Astrocyte (in vitro differentiated cells and primary cell): ENCODE results near the gene ITGB2. TPM values are rescaled to one million over a fixed set of nuclear protein-coding genes. Genes with fewer than 3 reads are reported as not detected.

Experiments used
- DNase-seq: peaks from one replicate; pipeline ENCODE4 v3.0.0-alpha.2; 2010; ENCODE audit warnings: low read depth
- FAIRE-seq: peaks from 2 replicates; lab custom pipeline; 2011; peaks lifted over from hg19 to GRCh38; lab: Jason Lieb, UNC
- H2AFZ ChIP-seq: 2 replicates; pipeline ENCODE4 v1.6.0; 2012; ENCODE audit warnings: low read depth, low read length, inconsistent platforms
- H3K27ac ChIP-seq: 2 replicates; pipeline ENCODE4 v1.5.1; 2011; ENCODE audit warnings: low read depth, low read length, inconsistent platforms
- H3K27me3 ChIP-seq: 2 replicates; pipeline ENCODE4 v1.6.0; 2011; ENCODE audit warnings: low read length, inconsistent platforms; ENCODE audit not compliant: insufficient read depth
- H3K36me3 ChIP-seq: 2 replicates; pipeline ENCODE4 v1.5.1; 2011; ENCODE audit warnings: low read length, inconsistent platforms; ENCODE audit not compliant: insufficient read depth
- H3K4me1 ChIP-seq: 2 replicates; pipeline ENCODE4 v1.5.1; 2011; ENCODE audit warnings: low read length, inconsistent platforms; ENCODE audit not compliant: insufficient read depth
- H3K4me2 ChIP-seq: 2 replicates; pipeline ENCODE4 v1.6.0; 2012; ENCODE audit warnings: low read length, inconsistent platforms
- H3K4me3 ChIP-seq: 2 replicates; pipeline ENCODE4 v1.5.1; 2011; ENCODE audit warnings: low read depth, mild to moderate bottlenecking, low read length, inconsistent platforms; ENCODE audit not compliant: insufficient read depth
- H3K79me2 ChIP-seq: 2 replicates; pipeline ENCODE4 v1.6.0; 2012; ENCODE audit warnings: mild to moderate bottlenecking, low read length, inconsistent platforms; ENCODE audit not compliant: insufficient read depth
- H3K9ac ChIP-seq: 2 replicates; pipeline ENCODE4 v1.6.0; 2012; ENCODE audit warnings: mild to moderate bottlenecking, low read length, inconsistent platforms
- H3K9me3 ChIP-seq: 2 replicates; pipeline ENCODE4 v1.5.1; 2012; ENCODE audit warnings: low read depth, mild to moderate bottlenecking, low read length, inconsistent platforms; ENCODE audit not compliant: insufficient read depth
- H4K20me1 ChIP-seq: 2 replicates; pipeline ENCODE4 v1.6.0; 2012; ENCODE audit warnings: low read length, inconsistent platforms; ENCODE audit not compliant: insufficient read depth
- H3K27ac Mint-ChIP-seq: one replicate; pipeline ENCODE4 v1.8.0; 2021; ENCODE audit warnings: mild to moderate bottlenecking, mixed read lengths; ENCODE audit not compliant: unreplicated experiment
- H3K27me3 Mint-ChIP-seq: one replicate; pipeline ENCODE4 v1.8.0; 2021; ENCODE audit warnings: low read depth, mixed read lengths; ENCODE audit not compliant: unreplicated experiment
- H3K36me3 Mint-ChIP-seq: one replicate; pipeline ENCODE4 v1.8.0; 2021; ENCODE audit warnings: low read depth, mixed read lengths; ENCODE audit not compliant: unreplicated experiment
- H3K4me1 Mint-ChIP-seq: one replicate; pipeline ENCODE4 v1.8.0; 2021; ENCODE audit warnings: low read depth, mixed read lengths; ENCODE audit not compliant: unreplicated experiment
- H3K4me3 Mint-ChIP-seq: one replicate; pipeline ENCODE4 v1.8.0; 2021; ENCODE audit warnings: mild to moderate bottlenecking, moderate library complexity, mixed read lengths; ENCODE audit not compliant: unreplicated experiment
- H3K9me3 Mint-ChIP-seq: one replicate; pipeline ENCODE4 v1.8.0; 2021; ENCODE audit warnings: mild to moderate bottlenecking, mixed read lengths; ENCODE audit not compliant: unreplicated experiment
- CTCF ChIP-seq: IDR thresholded peaks from 2 replicates; pipeline ENCODE4 v1.5.1; 2011; ENCODE audit warnings: low read depth, mild to moderate bottlenecking, inconsistent platforms, low read length, moderate library complexity; ENCODE audit not compliant: insufficient read depth
- EZH2 ChIP-seq: IDR thresholded peaks from 2 replicates; pipeline ENCODE4 v1.6.1; 2012; ENCODE audit warnings: mild to moderate bottlenecking, low read length, inconsistent platforms; ENCODE audit not compliant: insufficient read depth
- total RNA-seq: library from RNA; stranded (reverse); gene quantifications from 2 replicates; pipeline ENCODE4 v1.2.1, GENCODE V29; 2021

Gene ITGB2
- total RNA-seq, 1 donor from 2014 or later = 0.61 TPM

- Histone ChIP-seq H4K20me1 (no peaks in the 10 kb centered on the region), H3K9ac (no peak overlapping the region), H3K4me3 (no peak overlapping the region), H3K36me3 (no peaks in the 10 kb centered on the region), H3K4me1 (no peaks in the 10 kb centered on the region), H2AFZ (no peak overlapping the region), H3K27ac (no peak overlapping the region), H3K4me2 (no peak overlapping the region), H3K27me3 (peaks cover 9% of the 10 kb centered on the region), H3K9me3 (no peaks in the 10 kb centered on the region), H3K79me2 (no peaks in the 10 kb centered on the region)
- H3K4me3 Mint-ChIP-seq = no peak overlapping the region
- TF ChIP-seq CTCF (no peak), EZH2 (no peak)
- DNase-seq = no peak
- no peaks in the 10 kb centered on the region for H3K36me3 Mint-ChIP-seq
- H3K27ac Mint-ChIP-seq = no peak overlapping the region
- H3K27me3 Mint-ChIP-seq = peaks cover 68% of the 10 kb centered on the region
- no peak for FAIRE-seq
- H3K4me1 Mint-ChIP-seq = no peaks in the 10 kb centered on the region
- peaks cover 3% of the 10 kb centered on the region for H3K9me3 Mint-ChIP-seq
These were observed 17.0 kb downstream of the ITGB2 start for GRCh38 chr21:44903689-44904088.

GRCh38 chr21:44903050-44903685 lies 17.5 kb downstream of the ITGB2 start:
- Histone ChIP-seq H3K27me3 (peaks cover 11% of the 10 kb centered on the region), H3K36me3 (no peaks in the 10 kb centered on the region), H3K27ac (no peak overlapping the region), H3K4me2 (no peak overlapping the region), H3K79me2 (no peaks in the 10 kb centered on the region), H2AFZ (no peak overlapping the region), H3K9me3 (no peaks in the 10 kb centered on the region), H3K9ac (no peak overlapping the region), H3K4me1 (no peaks in the 10 kb centered on the region), H3K4me3 (no peak overlapping the region), H4K20me1 (no peaks in the 10 kb centered on the region)
- Mint-ChIP-seq H3K36me3 (no peaks in the 10 kb centered on the region), H3K4me3 (no peak overlapping the region), H3K4me1 (no peaks in the 10 kb centered on the region), H3K9me3 (peaks cover 5% of the 10 kb centered on the region), H3K27ac (peak overlapping the region; percentile 37), H3K27me3 (peaks cover 69% of the 10 kb centered on the region)
- TF ChIP-seq EZH2 = no peak
- no peak for TF ChIP-seq CTCF
- no peak for DNase-seq
- no peak for FAIRE-seq
